ENCODE results near the gene MPG.
"Not testable (repeated sequence)": the region's sequence is repeated elsewhere in the genome, so short reads cannot be mapped to it uniquely, and the experiment has no call there.

MPG gene, protein sequence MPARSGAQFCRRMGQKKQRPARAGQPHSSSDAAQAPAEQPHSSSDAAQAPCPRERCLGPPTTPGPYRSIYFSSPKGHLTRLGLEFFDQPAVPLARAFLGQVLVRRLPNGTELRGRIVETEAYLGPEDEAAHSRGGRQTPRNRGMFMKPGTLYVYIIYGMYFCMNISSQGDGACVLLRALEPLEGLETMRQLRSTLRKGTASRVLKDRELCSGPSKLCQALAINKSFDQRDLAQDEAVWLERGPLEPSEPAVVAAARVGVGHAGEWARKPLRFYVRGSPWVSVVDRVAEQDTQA

DNA sequence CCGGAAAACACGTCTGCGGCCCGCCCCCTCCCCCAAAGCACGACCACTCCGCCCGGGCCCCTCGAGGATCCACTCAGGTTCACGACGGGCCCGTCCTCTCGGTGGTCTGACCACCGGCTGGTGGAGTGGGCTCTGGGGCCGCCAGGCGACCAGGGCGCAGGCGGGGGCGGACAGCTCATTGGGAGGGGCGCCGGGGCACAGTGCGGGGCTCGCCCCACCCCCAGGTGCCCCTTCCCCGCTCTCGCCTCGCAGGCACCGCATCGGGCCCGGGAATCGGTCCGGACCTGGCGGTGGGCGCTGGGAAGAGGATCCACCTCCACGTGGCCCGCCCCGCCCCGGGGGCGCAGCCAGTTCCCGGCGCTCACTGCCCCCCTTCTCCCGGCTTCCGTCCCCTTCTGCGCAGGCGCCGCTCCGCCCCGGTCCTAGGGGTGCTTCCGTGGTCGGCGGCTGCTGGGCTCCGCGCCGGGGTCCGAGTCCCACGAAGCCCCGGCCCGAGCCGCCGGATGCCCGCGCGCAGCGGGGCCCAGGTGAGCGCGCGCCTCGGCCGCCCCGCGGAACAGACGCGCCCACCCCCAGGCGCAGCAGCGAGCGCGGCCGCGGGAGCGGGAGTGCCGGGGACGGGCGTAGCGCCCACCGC lies at the start of gene MPG:
Gene MPG, plus strand, starts transcription at position 419 of the 637 bp plus-strand sequence. Its CDS starts 85 bp downstream, at position 504.
- TF ChIP-seq, protein P1, sequence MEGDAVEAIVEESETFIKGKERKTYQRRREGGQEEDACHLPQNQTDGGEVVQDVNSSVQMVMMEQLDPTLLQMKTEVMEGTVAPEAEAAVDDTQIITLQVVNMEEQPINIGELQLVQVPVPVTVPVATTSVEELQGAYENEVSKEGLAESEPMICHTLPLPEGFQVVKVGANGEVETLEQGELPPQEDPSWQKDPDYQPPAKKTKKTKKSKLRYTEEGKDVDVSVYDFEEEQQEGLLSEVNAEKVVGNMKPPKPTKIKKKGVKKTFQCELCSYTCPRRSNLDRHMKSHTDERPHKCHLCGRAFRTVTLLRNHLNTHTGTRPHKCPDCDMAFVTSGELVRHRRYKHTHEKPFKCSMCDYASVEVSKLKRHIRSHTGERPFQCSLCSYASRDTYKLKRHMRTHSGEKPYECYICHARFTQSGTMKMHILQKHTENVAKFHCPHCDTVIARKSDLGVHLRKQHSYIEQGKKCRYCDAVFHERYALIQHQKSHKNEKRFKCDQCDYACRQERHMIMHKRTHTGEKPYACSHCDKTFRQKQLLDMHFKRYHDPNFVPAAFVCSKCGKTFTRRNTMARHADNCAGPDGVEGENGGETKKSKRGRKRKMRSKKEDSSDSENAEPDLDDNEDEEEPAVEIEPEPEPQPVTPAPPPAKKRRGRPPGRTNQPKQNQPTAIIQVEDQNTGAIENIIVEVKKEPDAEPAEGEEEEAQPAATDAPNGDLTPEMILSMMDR (IDR thresholded peaks at IDR 0.05; ENCODE audit: insufficient read depth, low read length, poor library complexity, severe bottlenecking) = no peak
- DNase-seq (ENCODE audit: extremely low read depth, insufficient read length) = peak; percentile 87
- peak within 1 kb of the TSS; percentile 92 for H3K4me3 ChIP-seq (replicated peaks; ENCODE audit: low read depth, low read length)
- peaks cover under 1% of the 10 kb centered on the region; the same call in 1 of the 2 replicates for H3K27me3 ChIP-seq (replicated peaks; ENCODE audit: control insufficient read depth, insufficient read depth, low read length)
- H3K36me3 ChIP-seq (ENCODE audit: control insufficient read depth, insufficient read depth, low read length) = peaks cover 17% of the 10 kb centered on the region

DNA sequence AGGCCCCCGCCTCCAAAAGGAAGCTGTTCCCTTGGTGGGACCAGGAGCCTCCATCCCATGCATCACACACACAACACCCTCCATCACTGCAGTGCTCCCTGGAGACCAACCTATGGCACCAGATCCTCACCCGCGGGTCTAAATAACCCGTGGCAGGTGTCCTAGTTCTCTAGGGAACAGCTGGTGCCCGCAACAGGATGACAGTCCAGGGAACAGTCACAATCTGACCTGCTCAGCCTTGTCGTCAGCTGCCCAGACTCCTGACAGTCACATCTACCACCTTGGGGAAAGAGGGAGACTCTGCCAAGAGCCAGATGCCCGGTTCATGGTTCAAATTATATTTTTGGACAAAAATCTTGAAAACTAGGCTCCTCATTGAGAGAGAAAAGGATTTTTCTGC lies 47.4 kb upstream of the MPG start:
- H3K36me3 ChIP-seq (ENCODE audit: control insufficient read depth, insufficient read depth, low read length); DNase-seq (ENCODE audit: extremely low read depth, insufficient read length); H3K4me3 ChIP-seq (replicated peaks; ENCODE audit: low read depth, low read length); H3K27me3 ChIP-seq (replicated peaks; ENCODE audit: control insufficient read depth, insufficient read depth, low read length): not testable (repeated sequence)

DNA sequence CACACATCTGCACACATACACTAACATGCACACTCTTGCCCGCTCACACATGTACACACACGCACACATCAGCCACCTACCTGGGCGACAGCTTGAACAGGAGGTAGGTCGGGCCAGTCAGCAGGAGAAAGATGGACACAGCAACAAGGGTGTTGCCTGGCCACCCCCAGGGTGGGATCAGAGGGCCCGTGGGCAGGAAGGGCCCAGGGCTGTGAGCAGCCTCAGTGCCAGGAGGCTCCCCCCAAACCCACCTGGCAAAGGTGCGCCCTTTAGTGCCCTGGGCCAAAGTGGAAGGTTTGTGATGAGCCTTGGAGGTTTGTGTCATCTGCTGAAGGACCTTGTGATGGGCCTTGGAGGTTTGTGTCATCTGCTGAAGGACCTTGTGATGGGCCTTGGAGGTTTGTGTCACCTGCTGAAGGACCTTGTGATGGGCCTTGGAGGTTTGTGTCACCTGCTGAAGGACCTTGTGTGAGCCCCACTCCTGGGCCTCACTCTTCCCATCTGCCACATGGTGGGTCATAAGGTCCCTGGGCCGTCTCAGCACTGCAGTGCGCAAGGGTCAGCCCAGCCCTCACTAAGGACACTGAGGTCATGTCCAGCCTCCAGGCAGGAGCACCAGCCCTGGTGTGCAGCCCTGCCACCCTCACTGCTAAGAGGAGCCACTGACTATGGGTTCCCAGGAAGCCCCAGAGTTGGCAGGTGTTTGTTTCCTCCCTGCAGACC lies 44.7 kb upstream of the MPG start:
- not testable (repeated sequence) for H3K4me3 ChIP-seq (replicated peaks; ENCODE audit: low read depth, low read length); DNase-seq (ENCODE audit: extremely low read depth, insufficient read length); H3K27me3 ChIP-seq (replicated peaks; ENCODE audit: control insufficient read depth, insufficient read depth, low read length)
- H3K36me3 ChIP-seq (ENCODE audit: control insufficient read depth, insufficient read depth, low read length) = peaks cover 12% of the 10 kb centered on the region

DNA sequence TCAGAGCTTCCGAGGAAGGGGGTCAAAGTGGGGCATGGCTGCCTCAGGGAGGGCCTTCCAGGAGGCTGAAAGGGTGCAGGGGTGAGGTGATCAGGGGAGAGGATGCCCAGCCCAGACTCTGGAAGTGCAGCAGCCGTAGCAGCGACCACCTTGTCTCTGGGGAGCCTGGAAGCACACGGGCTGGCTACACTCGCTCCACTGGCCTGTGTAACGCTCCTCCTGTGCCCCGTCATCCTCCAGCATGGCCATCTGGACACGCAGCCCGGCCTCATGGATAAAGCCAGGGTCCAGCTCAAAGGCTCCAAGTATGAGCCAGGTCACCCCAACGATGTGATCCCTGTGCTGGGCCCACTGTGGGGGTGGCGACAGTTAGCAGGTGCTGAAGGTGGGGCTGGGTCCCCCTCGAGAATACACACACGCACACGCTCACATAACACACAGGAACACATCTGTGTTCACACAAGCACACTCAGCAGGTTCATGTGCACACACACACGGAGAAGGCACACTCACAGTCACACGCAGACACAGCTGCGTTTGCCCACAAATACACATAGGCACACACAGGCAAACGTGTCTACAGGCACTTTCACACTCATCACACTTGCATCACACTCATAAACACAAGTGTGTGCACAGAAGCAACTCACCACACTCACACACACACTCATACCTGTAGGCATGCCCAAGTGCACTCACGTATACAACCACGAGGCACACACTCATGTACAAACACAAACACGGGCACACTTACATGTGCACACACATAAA lies 44.0 kb upstream of the MPG start:
- no peak for DNase-seq (ENCODE audit: extremely low read depth, insufficient read length)
- Histone ChIP-seq H3K4me3 (replicated peaks; ENCODE audit: low read depth, low read length) (no peak overlapping the region), H3K36me3 (ENCODE audit: control insufficient read depth, insufficient read depth, low read length) (peaks cover 12% of the 10 kb centered on the region), H3K27me3 (replicated peaks; ENCODE audit: control insufficient read depth, insufficient read depth, low read length) (no peaks in the 10 kb centered on the region)
- TF ChIP-seq, protein P1 (IDR thresholded peaks at IDR 0.05; ENCODE audit: insufficient read depth, low read length, poor library complexity, severe bottlenecking) = no peak

DNA sequence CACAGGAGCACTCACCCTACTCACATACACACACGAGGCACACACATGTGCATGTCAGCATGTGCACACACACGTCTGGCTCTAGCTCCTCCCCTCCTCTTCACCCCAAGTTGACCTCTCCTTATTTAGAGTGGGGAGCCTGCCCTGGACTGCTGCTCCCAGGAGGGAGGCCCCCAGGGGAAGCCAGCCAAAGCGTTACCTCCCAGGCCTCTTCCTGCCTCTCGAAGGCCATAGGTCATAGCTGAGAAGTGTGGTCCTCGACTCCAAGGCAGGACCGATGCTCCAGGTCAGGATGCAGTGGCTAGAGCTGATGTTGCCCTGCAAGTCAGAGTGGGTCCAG lies 43.4 kb upstream of the MPG start:
- Histone ChIP-seq H3K4me3 (replicated peaks; ENCODE audit: low read depth, low read length) (no peak overlapping the region), H3K27me3 (replicated peaks; ENCODE audit: control insufficient read depth, insufficient read depth, low read length) (no peaks in the 10 kb centered on the region), H3K36me3 (ENCODE audit: control insufficient read depth, insufficient read depth, low read length) (peaks cover 12% of the 10 kb centered on the region)
- DNase-seq (ENCODE audit: extremely low read depth, insufficient read length) = peak; percentile 39
- TF ChIP-seq, protein P1 (IDR thresholded peaks at IDR 0.05; ENCODE audit: insufficient read depth, low read length, poor library complexity, severe bottlenecking) = no peak

DNA sequence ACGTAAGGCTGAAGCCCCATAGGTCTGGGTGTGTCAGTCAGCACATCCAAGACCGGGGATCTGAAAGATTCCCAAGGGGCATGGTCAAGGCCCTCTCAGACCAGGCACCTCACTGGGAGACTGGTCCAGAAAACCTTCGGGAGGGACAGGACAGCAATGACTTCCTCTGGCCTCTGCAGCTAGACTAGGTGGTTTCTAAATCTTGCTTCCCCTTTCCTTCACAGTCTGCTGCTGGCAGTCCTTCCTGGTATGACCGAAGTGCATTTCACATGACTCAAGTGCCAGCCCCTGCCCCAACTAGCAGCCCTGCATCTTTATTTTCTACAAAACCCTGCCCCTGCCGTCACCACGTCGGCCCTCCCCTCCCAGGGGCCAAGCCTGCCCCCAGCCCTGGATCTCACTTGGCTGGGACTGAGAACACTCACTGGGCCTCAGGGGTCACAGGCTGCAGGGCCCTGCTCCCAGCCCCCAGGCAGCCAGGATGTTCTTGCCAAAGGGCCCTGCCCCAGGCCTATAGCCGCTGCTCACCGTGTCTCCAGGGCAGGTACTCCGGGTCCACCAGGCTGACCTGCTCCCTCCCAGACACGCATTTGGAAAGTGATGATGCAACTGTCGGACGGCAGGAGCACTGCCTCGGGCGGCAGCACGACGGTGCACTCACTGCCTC lies 42.9 kb upstream of the MPG start:
- H3K27me3 ChIP-seq (replicated peaks; ENCODE audit: control insufficient read depth, insufficient read depth, low read length) = no peaks in the 10 kb centered on the region
- no peak overlapping the region for H3K4me3 ChIP-seq (replicated peaks; ENCODE audit: low read depth, low read length)
- peaks cover 12% of the 10 kb centered on the region for H3K36me3 ChIP-seq (ENCODE audit: control insufficient read depth, insufficient read depth, low read length)
- TF ChIP-seq, protein P1 (IDR thresholded peaks at IDR 0.05; ENCODE audit: insufficient read depth, low read length, poor library complexity, severe bottlenecking) = no peak
- peak; percentile 40 for DNase-seq (ENCODE audit: extremely low read depth, insufficient read length)
